GM18508 (cell line): ENCODE results near the gene ADAMTS15.

Experiments used
- ATAC-seq: cut with Tn5 transposase; IDR thresholded peaks from one replicate; pipeline ENCODE4 v1.9.1; 2021; ENCODE audit warnings: moderate number of reproducible peaks; ENCODE audit not compliant: insufficient read depth, unreplicated experiment

The ADAMTS15 gene

GRCh38 chr11:130457623-130458409 lies 9.4 kb downstream of the ADAMTS15 start:
- no peak for ATAC-seq

- no peak for ATAC-seq
These were observed 9.9 kb downstream of the ADAMTS15 start for GRCh38 chr11:130458410-130458729.

GRCh38 chr11:130459521-130459920 lies 11.1 kb downstream of the ADAMTS15 start:
- no peak for ATAC-seq

- ATAC-seq, result no peak
These were observed 13.8 kb downstream of the ADAMTS15 start for GRCh38 chr11:130462101-130462885.

GRCh38 chr11:130462931-130463330 lies 14.5 kb downstream of the ADAMTS15 start:
- no peak for ATAC-seq

- no peak for ATAC-seq
These were observed 15.9 kb downstream of the ADAMTS15 start for GRCh38 chr11:130464291-130464812.

GRCh38 chr11:130465263-130465662 lies 16.8 kb downstream of the ADAMTS15 start:
- no peak for ATAC-seq

GRCh38 chr11:130467116-130467900 lies 18.9 kb downstream of the ADAMTS15 start:
- ATAC-seq, result no peak

GRCh38 chr11:130469181-130469580 lies 20.7 kb downstream of the ADAMTS15 start:
- no peak for ATAC-seq

GRCh38 chr11:130470832-130471706 lies 22.6 kb downstream of the ADAMTS15 start:
- ATAC-seq, result no peak

- no peak for ATAC-seq
These were observed 23.4 kb downstream of the ADAMTS15 start for GRCh38 chr11:130471731-130472433.

- ATAC-seq, result no peak
These were observed 24.1 kb downstream of the ADAMTS15 start for GRCh38 chr11:130472434-130472961.

- ATAC-seq, result no peak
These were observed 24.8 kb downstream of the ADAMTS15 start for GRCh38 chr11:130473056-130473794.

GRCh38 chr11:130473795-130474377 lies 25.4 kb downstream of the ADAMTS15 start:
- ATAC-seq, result no peak

- no peak for ATAC-seq
These were observed 26.4 kb downstream of the ADAMTS15 start for GRCh38 chr11:130474637-130475400.

- no peak for ATAC-seq
These were observed 27.1 kb downstream of the ADAMTS15 start for GRCh38 chr11:130475426-130476053.
